PC-9 (cell line): Measurements from ENCODE around the gene ULBP3.
A peak's percentile ranks its signal among the peaks of the same experiment; 100 is the strongest.

Experiments
- CTCF ChIP-seq: fragments of 200-600 bp; sonication (generic); conservative IDR thresholded peaks from 2 replicates; pipeline ENCODE4 v1.6.1; 2017; ENCODE audit warnings: mixed run types, antibody characterized with exemption, mild to moderate bottlenecking, moderate library complexity
- EZH2 ChIP-seq: fragments of 200-600 bp; sonication (generic); IDR thresholded peaks from 2 replicates; pipeline ENCODE4 v1.8.0; 2017; ENCODE audit warnings: antibody characterized with exemption, low read depth

- TF ChIP-seq CTCF (peak; percentile 56), EZH2 (no peak)
Measured at GRCh38 chr6:150068720-150069648, at the start of gene ULBP3.
